Measurements from ENCODE around the gene NELFB.

Gene NELFB

DNA sequence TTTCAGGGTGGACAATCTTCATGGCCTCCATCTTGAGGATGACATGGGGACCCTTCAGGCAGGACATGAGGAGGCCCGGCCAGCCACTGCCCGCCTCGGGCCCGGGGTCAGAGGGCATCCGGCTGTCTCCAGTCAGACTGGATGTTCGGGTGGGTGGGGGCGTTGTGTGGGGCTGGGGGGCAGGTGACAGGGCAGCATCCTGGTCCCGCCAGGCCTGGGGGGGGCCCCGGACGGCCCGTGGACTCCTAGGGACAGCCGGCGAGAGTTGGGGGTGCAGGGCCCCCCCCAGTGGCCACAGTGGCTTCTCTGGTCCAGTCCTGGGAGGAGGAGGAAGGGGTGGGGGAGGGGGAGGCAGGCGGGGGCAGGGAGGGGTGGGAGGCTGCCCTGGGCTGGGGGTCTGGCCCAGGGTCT, 34.0 kb upstream of the NELFB start:
- Histone ChIP-seq H3K9me3 (replicated peaks in 1 of 11) (no peaks in the 10 kb centered on the region), H4K20me1 (peaks cover 0 to 40% (median 7%) of the 10 kb centered on the region in 11 experiments; a peak in 9 of 22 replicates), H3K9ac (peak overlapping the region in 3 of 11 experiments; percentile 83 to 91 (median 85); a peak in 5 of 22 replicates), H3K4me3 (peak overlapping the region in 4 of 10 experiments; percentile 69 to 79 (median 74); a peak in 6 of 20 replicates), H3K36me3 (peaks cover 3 to 30% (median 17%) of the 10 kb centered on the region in 11 experiments; a peak in 12 of 22 replicates), H3K4me1 (peaks cover 49 to 83% (median 61%) of the 10 kb centered on the region in 10 experiments), H3K4me2 (peak overlapping the region in 9 of 11 experiments; percentile 99 to 100 (median 100); a peak in 13 of 22 replicates), H3K27me3 (no peaks in the 10 kb centered on the region), H3K27ac (no peak overlapping the region)
- no peak for TF ChIP-seq Cebpa-rat (IDR thresholded peaks at IDR 0.05)

DNA sequence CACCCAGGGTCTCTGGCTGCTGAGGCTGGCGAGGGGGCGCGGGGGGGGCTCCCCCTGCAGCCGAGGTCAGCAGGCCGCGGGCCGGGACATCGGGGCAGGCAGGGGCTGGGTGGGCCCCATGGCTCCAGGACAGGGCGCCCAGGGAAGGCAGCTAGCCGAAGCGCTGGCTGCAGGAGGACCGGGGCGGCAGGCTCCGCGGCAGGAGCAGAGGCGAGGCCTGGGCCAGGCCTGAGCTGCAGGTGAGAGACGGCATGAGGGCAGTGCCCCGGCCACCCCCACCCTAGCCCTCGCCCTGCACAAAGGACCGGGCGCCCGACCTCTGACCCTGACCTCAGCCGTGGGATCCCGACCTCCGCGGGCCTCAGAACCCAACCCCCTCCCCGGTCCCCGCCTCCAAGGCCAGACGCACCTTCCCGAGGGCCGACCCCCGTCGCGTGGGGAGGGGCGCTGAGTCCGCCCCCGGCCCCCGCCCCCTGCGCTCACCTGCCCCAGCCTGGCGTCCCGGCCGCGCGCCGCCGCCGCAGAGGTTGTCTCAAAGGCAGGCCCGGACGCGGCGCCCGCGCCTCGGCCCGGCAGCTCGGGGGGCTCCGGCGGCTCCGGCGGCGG, 33.5 kb upstream of the NELFB start:
- TF ChIP-seq Cebpa-rat (IDR thresholded peaks at IDR 0.05): no peak
- H3K4me3 ChIP-seq: peak overlapping the region; percentile 64 to 79 (median 72)
- H4K20me1 ChIP-seq: peaks cover 0 to 35% (median 7%) of the 10 kb centered on the region in 11 experiments; a peak in 9 of 22 replicates
- peaks cover 0 to 25% (median 12%) of the 10 kb centered on the region in 11 experiments; a peak in 6 of 22 replicates for H3K36me3 ChIP-seq
- peak overlapping the region; percentile 37 to 75 (median 68); a peak in 19 of 22 replicates for H3K27ac ChIP-seq
- H3K9ac ChIP-seq: peak overlapping the region; percentile 67 to 94 (median 88)
- H3K27me3 ChIP-seq: no peaks in the 10 kb centered on the region
- peak overlapping the region; percentile 99 to 100 (median 100) for H3K4me2 ChIP-seq
- peaks cover 44 to 82% (median 57%) of the 10 kb centered on the region in 10 experiments for H3K4me1 ChIP-seq
- H3K9me3 ChIP-seq (replicated peaks in 1 of 11): no peaks in the 10 kb centered on the region

DNA sequence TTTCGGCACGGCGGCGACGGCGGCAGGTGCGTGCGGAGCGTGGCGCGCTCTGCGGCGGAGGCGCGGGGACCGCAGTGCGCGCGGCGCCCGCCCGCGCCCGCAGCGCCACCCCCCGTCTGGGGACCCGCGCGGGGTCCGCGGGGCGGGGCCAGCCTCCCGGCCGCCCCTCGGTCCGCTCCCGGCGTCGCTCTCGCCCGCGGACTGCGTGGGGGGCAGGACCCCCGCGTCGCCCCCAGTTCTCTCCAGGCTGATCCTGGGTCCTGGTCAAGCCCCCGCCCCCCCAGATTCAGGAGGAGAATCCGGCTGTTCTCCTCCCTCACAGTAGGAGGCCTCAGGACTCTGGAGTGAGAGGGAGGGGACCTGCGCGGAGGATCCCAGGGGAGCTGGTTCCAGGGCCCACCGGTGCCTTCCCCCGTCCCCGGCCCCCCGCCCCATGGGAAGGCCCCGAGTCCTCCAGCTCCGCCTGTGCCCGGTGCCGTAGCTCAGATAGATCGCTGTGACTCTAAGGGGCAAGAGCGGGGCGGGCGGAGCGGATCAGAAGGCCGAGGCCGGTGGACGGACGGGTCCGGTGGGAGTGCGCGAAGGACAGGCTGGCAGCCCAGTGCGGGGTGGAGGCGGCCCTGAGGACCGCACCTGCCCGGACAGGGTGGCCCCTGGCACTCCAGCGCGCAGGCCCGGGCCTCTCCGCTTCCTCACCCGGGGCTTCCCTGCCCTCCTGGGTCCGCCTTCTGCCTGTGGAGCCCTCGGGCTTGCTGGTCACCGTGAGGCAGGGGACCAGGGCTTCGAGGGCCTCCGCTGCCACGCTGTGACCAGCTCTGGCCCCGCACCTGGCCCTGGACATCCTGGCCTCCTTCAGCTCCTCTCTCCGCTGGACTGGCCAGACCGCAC, 32.7 kb upstream of the NELFB start, which contains the start of gene RNF208:
TSS of gene RNF208 (minus strand) at position 51 of the 888 bp plus-strand sequence. CDS start 1,028 bp downstream, outside the sequence.
- peak within 1 kb of the TSS; percentile 64 to 79 (median 72) for H3K4me3 ChIP-seq
- peak within 1 kb of the TSS; percentile 67 to 94 (median 88) for H3K9ac ChIP-seq
- no peaks in the 10 kb centered on the region for H3K9me3 ChIP-seq (replicated peaks in 1 of 11)
- no peak for TF ChIP-seq Cebpa-rat (IDR thresholded peaks at IDR 0.05)
- peaks cover 36 to 82% (median 54%) of the 10 kb centered on the region in 10 experiments for H3K4me1 ChIP-seq
- H3K27me3 ChIP-seq: no peaks in the 10 kb centered on the region
- H3K27ac ChIP-seq: peak within 1 kb of the TSS; percentile 55 to 75 (median 71)
- H3K36me3 ChIP-seq: peaks cover 0 to 21% (median 8%) of the 10 kb centered on the region in 11 experiments; a peak in 6 of 22 replicates
- H4K20me1 ChIP-seq: peaks cover 0 to 27% (median 7%) of the 10 kb centered on the region in 11 experiments; a peak in 9 of 22 replicates
- H3K4me2 ChIP-seq: peak within 1 kb of the TSS; percentile 99 to 100 (median 100)

DNA sequence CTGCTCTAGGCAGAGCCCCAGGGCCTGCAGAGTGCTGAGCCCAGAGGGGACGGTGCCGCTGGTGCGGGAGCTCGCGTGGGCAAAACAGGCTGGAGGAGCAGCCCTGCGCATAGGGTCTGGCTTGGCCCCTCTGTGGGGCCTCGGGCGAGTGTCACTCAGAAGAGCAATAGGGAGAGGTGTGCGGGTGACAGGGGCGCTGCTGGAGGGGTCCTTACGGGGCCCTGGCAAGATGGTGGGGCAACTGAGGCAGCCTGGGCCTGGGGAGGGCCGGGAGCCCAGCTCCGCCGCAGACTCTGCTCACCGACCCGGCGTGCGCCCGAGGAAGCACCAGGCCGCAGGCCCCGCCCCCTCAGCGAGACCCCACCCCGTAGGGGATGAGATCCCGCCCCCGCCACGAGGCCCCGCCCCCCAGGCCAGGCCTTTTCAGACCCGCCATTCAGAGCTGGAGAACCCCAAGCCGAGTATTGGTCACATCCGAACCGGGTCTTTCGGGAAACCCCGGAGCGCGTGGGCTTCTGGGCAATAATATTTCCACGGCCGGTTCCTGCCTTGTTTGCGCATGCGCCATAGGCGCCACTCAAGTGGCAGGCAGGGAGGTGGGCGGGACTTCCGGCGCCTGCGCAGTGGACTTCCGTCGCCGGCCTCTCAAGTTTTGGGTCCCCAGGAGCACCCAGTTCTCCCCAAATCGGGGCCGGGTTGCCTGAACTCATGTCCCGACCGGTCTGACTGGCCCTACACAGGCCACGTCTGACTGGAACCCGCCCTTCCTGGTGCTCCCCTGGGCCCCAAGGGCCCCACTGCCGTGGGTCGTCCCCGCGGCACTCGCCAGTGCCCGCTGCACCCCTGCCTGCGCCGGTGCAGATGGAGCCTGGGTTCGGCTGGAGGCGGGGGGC, 31.8 kb upstream of the NELFB start:
- peak overlapping the region; percentile 99 to 100 (median 100) for H3K4me2 ChIP-seq
- H3K36me3 ChIP-seq: peaks cover 0 to 12% (median 4%) of the 10 kb centered on the region in 11 experiments; a peak in 6 of 22 replicates
- no peaks in the 10 kb centered on the region for H3K27me3 ChIP-seq
- peak overlapping the region; percentile 73 to 91 (median 87) for H3K27ac ChIP-seq
- H4K20me1 ChIP-seq: peaks cover 0 to 18% (median 4%) of the 10 kb centered on the region in 11 experiments; a peak in 6 of 22 replicates
- H3K4me1 ChIP-seq: peaks cover 30 to 73% (median 49%) of the 10 kb centered on the region in 10 experiments
- TF ChIP-seq Cebpa-rat (IDR thresholded peaks at IDR 0.05): no peak
- peak overlapping the region; percentile 85 to 94 (median 91) for H3K9ac ChIP-seq
- H3K9me3 ChIP-seq (replicated peaks in 1 of 11): no peaks in the 10 kb centered on the region
- H3K4me3 ChIP-seq: peak overlapping the region; percentile 70 to 87 (median 76)

DNA sequence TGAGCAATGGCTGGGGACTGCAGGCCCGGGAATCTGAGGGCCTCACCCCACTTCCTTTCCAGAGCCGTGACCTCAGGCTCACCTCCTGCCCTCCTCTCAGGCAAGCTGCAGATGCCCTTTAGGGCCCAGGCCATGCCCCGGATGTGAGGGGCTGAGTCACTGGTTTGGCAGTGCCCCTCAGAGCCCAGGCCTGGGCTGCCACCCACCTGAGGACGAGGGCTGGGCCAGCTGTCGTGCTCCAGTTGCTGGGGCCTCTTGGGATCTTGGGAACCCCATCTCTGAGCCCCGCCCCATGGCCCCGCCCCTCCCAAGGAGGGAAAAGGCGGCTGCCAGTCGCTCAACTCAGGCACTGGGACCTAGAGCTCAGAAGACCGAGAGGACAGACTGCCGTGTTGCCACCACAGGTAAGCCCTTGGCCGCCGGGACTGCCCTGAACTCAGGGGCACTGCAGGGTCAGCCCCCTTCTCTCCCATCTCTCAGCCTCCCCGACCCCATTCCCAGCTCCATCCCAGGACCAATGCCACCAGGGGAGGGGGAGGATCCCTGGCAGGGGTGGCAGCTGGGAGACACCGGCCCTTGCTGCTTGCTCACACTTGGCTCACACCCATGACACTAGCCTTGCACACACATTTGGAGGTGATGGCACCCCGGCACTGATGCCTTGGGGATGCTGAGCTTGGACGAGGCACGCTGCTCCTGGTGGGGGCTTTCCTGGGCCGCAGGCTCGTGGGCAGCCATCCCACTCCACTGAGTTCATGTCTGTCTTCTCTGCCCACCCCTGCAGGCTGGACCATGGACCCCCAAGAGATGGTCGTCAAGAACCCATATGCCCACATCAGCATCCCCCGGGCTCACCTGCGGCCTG, 30.1 kb upstream of the NELFB start, which contains the start of gene CYSRT1:
TSS of gene CYSRT1 (plus strand) at position 345 of the 865 bp plus-strand sequence. CDS start at position 793, 448 bp downstream.
- Histone ChIP-seq H3K4me3 (peak within 1 kb of the TSS; percentile 67 to 87 (median 74)), H3K27me3 (no peaks in the 10 kb centered on the region), H3K36me3 (peaks cover 0 to 4% (median 0%) of the 10 kb centered on the region in 11 experiments; a peak in 1 of 22 replicates), H3K9ac (peak within 1 kb of the TSS; percentile 85 to 94 (median 91)), H3K9me3 (replicated peaks in 1 of 11) (no peaks in the 10 kb centered on the region), H3K4me2 (peak within 1 kb of the TSS; percentile 93 to 99 (median 97)), H3K4me1 (peaks cover 38 to 72% (median 62%) of the 10 kb centered on the region in 10 experiments), H3K27ac (peak within 1 kb of the TSS; percentile 73 to 91 (median 87); a peak in 21 of 22 replicates), H4K20me1 (peaks cover 0 to 3% (median 0%) of the 10 kb centered on the region in 11 experiments; a peak in 3 of 22 replicates)
- TF ChIP-seq Cebpa-rat (IDR thresholded peaks at IDR 0.05): no peak

DNA sequence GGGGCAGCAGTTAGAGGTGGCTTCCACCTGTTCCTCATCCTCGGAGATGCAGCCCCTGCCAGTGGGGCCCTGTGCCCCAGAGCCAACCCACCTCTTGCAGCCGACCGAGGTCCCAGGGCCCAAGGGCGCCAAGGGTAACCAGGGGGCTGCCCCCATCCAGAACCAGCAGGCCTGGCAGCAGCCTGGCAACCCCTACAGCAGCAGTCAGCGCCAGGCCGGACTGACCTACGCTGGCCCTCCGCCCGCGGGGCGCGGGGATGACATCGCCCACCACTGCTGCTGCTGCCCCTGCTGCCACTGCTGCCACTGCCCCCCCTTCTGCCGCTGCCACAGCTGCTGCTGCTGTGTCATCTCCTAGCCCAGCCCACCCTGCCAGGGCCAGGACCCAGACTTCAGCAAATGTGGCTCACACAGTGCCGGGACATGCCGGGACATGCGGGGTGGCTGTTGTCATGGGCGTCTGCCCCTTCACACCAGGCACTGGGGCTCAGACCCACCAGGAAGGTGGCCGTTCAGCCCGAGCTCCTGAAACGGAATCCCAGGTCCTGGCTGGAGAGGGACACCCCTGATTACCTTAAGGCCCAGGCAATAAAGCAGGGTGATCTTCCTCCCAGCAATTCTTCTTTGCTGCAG, 29.3 kb upstream of the NELFB start:
- H3K4me1 ChIP-seq: peaks cover 41 to 75% (median 68%) of the 10 kb centered on the region in 10 experiments
- no peaks in the 10 kb centered on the region for H3K9me3 ChIP-seq (replicated peaks in 1 of 11)
- no peak overlapping the region for H3K4me3 ChIP-seq
- no peaks in the 10 kb centered on the region for H3K27me3 ChIP-seq
- H4K20me1 ChIP-seq: no peaks in the 10 kb centered on the region; a peak in 1 of 22 replicates
- peak overlapping the region in 1 of 11 experiments; percentile 91; a peak in 1 of 22 replicates for H3K27ac ChIP-seq
- H3K36me3 ChIP-seq: no peaks in the 10 kb centered on the region
- peak overlapping the region in 8 of 11 experiments; percentile 93 to 98 (median 96); a peak in 11 of 22 replicates for H3K4me2 ChIP-seq
- peak overlapping the region in 5 of 11 experiments; percentile 13 to 89 (median 44); a peak in 7 of 22 replicates for H3K9ac ChIP-seq
- TF ChIP-seq Cebpa-rat (IDR thresholded peaks at IDR 0.05): no peak

Measured in BLaER1 treated with 17β-estradiol and CSF1 and Interleukin-3, amounts not matched to agents 10 nM and 100 nM (cell line).